Fibroblast of lung (primary cell): ENCODE data around the gene GAK.
"Not testable (repeated sequence)": the region's sequence is repeated elsewhere in the genome, so short reads cannot be mapped to it uniquely, and the experiment has no call there.

Source experiments
- EZH2 ChIP-seq: IDR thresholded peaks from 2 replicates; pipeline ENCODE4 v1.5.1; 2012; ENCODE audit warnings: low read length, control low read depth, mild to moderate bottlenecking; ENCODE audit errors: missing control alignments
- TF ChIP-seq, protein P1 (sequence below), 2 donors: IDR thresholded peaks in 1 of 2; conservative IDR thresholded peaks in 1 of 2; 1 replicate in 1 of 2; 2 replicates in 1 of 2; pipeline ENCODE4 v1.5.1; 2011 to 2012; ENCODE audit warnings: low read length in 2 of 2, control low read depth in 1 of 2, inconsistent platforms in 1 of 2, low read depth in 1 of 2, mild to moderate bottlenecking in 1 of 2

- TF ChIP-seq, protein P1, sequence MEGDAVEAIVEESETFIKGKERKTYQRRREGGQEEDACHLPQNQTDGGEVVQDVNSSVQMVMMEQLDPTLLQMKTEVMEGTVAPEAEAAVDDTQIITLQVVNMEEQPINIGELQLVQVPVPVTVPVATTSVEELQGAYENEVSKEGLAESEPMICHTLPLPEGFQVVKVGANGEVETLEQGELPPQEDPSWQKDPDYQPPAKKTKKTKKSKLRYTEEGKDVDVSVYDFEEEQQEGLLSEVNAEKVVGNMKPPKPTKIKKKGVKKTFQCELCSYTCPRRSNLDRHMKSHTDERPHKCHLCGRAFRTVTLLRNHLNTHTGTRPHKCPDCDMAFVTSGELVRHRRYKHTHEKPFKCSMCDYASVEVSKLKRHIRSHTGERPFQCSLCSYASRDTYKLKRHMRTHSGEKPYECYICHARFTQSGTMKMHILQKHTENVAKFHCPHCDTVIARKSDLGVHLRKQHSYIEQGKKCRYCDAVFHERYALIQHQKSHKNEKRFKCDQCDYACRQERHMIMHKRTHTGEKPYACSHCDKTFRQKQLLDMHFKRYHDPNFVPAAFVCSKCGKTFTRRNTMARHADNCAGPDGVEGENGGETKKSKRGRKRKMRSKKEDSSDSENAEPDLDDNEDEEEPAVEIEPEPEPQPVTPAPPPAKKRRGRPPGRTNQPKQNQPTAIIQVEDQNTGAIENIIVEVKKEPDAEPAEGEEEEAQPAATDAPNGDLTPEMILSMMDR (conservative IDR thresholded peaks at IDR 0.05 in 1 of 2, IDR thresholded peaks at IDR 0.05 in 1 of 2; ENCODE audit: low read depth in 1 of 2, low read length in 2 of 2), result not testable (repeated sequence)
- not testable (repeated sequence) for TF ChIP-seq EZH2
Observed at GRCh38 chr4:939508-939907, 7.4 kb upstream of the GAK start.
